HepG2 (cell line): ENCODE results near the gene TICAM2. TPM values are rescaled to one million over a fixed set of nuclear protein-coding genes. Genes with fewer than 3 reads are reported as not detected.

Experiments used
- ARID3A ChIP-seq: IDR thresholded peaks from 2 replicates; pipeline ENCODE4 v1.6.1; 2012; ENCODE audit warnings: low read depth, low read length, improper control_type of control experiment
- ATF4 ChIP-seq, 2 experiments: fragments of 450-650 bp in 1 of 2; sonication (generic) in 1 of 2; formaldehyde crosslinking; IDR thresholded peaks; 2 replicates each; pipeline versions ENCODE4 v1.5.0 to v1.8.0; 2020 to 2022; ENCODE audit warnings: mild to moderate bottlenecking in 1 of 2, missing genetic modification reagents in 1 of 2
- HMG20A ChIP-seq: IDR thresholded peaks from 2 replicates; pipeline ENCODE4 v1.6.1; 2016; ENCODE audit warnings: borderline replicate concordance
- HOMEZ ChIP-seq: IDR thresholded peaks from 2 replicates; pipeline ENCODE4 v1.6.1; 2016; ENCODE audit warnings: low read depth
- KAT2B ChIP-seq: fragments of 150-350 bp; IDR thresholded peaks from 2 replicates; pipeline ENCODE4 v1.6.1; 2014; ENCODE audit warnings: low read depth, low read length, borderline replicate concordance
- MED8 ChIP-seq: sonication (generic); formaldehyde crosslinking; IDR thresholded peaks from 2 replicates; pipeline ENCODE4 v1.8.1; 2023; ENCODE audit warnings: mild to moderate bottlenecking, missing genetic modification reagents; ENCODE audit not compliant: insufficient replicate concordance
- MIER3 ChIP-seq: IDR thresholded peaks from 2 replicates; pipeline ENCODE4 v1.6.1; 2016; ENCODE audit warnings: missing compliant biosample characterization, borderline replicate concordance
- PCBP2 ChIP-seq: fragments of 200-400 bp; formaldehyde crosslinking; optimal IDR thresholded peaks from 2 replicates; pipeline ENCODE3; 2018; ENCODE audit warnings: low read length, low read depth; ENCODE audit not compliant: poor library complexity, severe bottlenecking
- RCOR2 ChIP-seq: IDR thresholded peaks from 2 replicates; pipeline ENCODE4 v1.6.1; 2016; ENCODE audit warnings: missing biosample characterization, missing genetic modification reagents
- RELA ChIP-seq: sonication (generic); formaldehyde crosslinking; IDR thresholded peaks from 2 replicates; pipeline ENCODE4 v1.4.0; 2020; ENCODE audit warnings: missing genetic modification reagents
- SETDB1 ChIP-seq: sonication (generic); formaldehyde crosslinking; IDR thresholded peaks from 2 replicates; pipeline ENCODE4 v1.5.1; 2020; ENCODE audit warnings: missing genetic modification reagents, mild to moderate bottlenecking, borderline replicate concordance
- SP5 ChIP-seq: IDR thresholded peaks from 2 replicates; pipeline ENCODE4 v1.6.1; 2016; ENCODE audit warnings: low read depth, borderline replicate concordance
- TBL1XR1 ChIP-seq: fragments of 150-350 bp; IDR thresholded peaks from 2 replicates; pipeline ENCODE4 v1.6.1; 2014; ENCODE audit warnings: borderline replicate concordance, low read length; ENCODE audit not compliant: partially characterized antibody
- ZNF12 ChIP-seq: sonication (generic); formaldehyde crosslinking; IDR thresholded peaks from 2 replicates; pipeline ENCODE4 v1.5.0; 2020; ENCODE audit warnings: missing genetic modification reagents
- ZNF230 ChIP-seq: sonication (generic); formaldehyde crosslinking; IDR thresholded peaks from 2 replicates; pipeline ENCODE4 v1.4.0; 2020; ENCODE audit warnings: mild to moderate bottlenecking, missing genetic modification reagents
- ZNF503 ChIP-seq: sonication (generic); formaldehyde crosslinking; IDR thresholded peaks from 2 replicates; pipeline ENCODE4 v1.4.0; 2020; ENCODE audit warnings: missing genetic modification reagents
- ZNF773 ChIP-seq: sonication (generic); formaldehyde crosslinking; IDR thresholded peaks from 2 replicates; pipeline ENCODE4 v1.4.0; 2020; ENCODE audit warnings: missing genetic modification reagents, borderline replicate concordance
- ZSCAN29 ChIP-seq: sonication (generic); formaldehyde crosslinking; conservative IDR thresholded peaks from 2 replicates; pipeline ENCODE4 v1.4.0; 2020; ENCODE audit warnings: mild to moderate bottlenecking, missing genetic modification reagents
- polyA plus RNA-seq, 8 experiments: library from polyadenylated mRNA; depleted of rRNA in 3 of 8; stranded (reverse) in 7 of 8; unstranded in 1 of 8; fragments of >200 nt; fragmentation: Illumina TruSeq in 4 of 8; extraction: Trizol in 4 of 8; gene quantifications; 2 replicates each; pipeline versions ENCODE4 v1.2.1 to v1.2.3, GENCODE V29; 2011 to 2016; ENCODE audit warnings: low read depth in 4 of 8, missing spikeins in 1 of 8, mixed read lengths in 1 of 8; ENCODE audit not compliant: insufficient read depth in 1 of 8
- total RNA-seq, 5 experiments: library from RNA; depleted of rRNA; stranded (reverse); fragments of >200 nt; fragmentation: Illumina TruSeq; extraction: Trizol; gene quantifications; 2 replicates each; pipeline ENCODE4 v1.2.3, GENCODE V29; 2016; ENCODE audit warnings: low read depth in 1 of 5
- TF ChIP-seq, protein P1 (sequence below): conservative IDR thresholded peaks from 2 replicates; pipeline ENCODE4 v1.6.1; 2018; ENCODE audit warnings: missing genetic modification reagents
- TF ChIP-seq, protein P2 (sequence below): IDR thresholded peaks from 2 replicates; pipeline ENCODE4 v1.6.1; 2016

Gene TICAM2
- total and polyA plus RNA-seq, 2 of the 13 experiments (the other 11 are each of a cell fraction or from before 2014, with no cell fraction given): 0.04 TPM; not detected in 1

- TF ChIP-seq ZNF230 (no peak), MIER3 (CRISPR knock-in tag) (0 out of 2 replicates have a peak, but pooled peaks have one; percentile 18), ZNF12 (CRISPR knock-in tag) (no peak), ZNF503 (no peak), KAT2B (no peak), ZNF773 (CRISPR knock-in tag) (no peak), ATF4 (CRISPR knock-in tag; IDR thresholded peaks at IDR 0.05) (no peak), HMG20A (CRISPR knock-in tag) (peak; percentile 37; the same call in 1 of the 2 replicates), PCBP2 (no peak), RCOR2 (CRISPR knock-in tag) (no peak), TBL1XR1 (no peak), RELA (CRISPR knock-in tag) (no peak), SP5 (CRISPR knock-in tag) (no peak), SETDB1 (CRISPR knock-in tag) (no peak), HOMEZ (CRISPR knock-in tag) (peak; percentile 62), ZSCAN29 (CRISPR knock-in tag) (no peak), MED8 (no peak), ARID3A (peak; percentile 87)
- TF ChIP-seq, protein P1, sequence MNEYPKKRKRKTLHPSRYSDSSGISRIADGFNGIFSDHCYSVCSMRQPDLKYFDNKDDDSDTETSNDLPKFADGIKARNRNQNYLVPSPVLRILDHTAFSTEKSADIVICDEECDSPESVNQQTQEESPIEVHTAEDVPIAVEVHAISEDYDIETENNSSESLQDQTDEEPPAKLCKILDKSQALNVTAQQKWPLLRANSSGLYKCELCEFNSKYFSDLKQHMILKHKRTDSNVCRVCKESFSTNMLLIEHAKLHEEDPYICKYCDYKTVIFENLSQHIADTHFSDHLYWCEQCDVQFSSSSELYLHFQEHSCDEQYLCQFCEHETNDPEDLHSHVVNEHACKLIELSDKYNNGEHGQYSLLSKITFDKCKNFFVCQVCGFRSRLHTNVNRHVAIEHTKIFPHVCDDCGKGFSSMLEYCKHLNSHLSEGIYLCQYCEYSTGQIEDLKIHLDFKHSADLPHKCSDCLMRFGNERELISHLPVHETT: no peak
- TF ChIP-seq, protein P2, sequence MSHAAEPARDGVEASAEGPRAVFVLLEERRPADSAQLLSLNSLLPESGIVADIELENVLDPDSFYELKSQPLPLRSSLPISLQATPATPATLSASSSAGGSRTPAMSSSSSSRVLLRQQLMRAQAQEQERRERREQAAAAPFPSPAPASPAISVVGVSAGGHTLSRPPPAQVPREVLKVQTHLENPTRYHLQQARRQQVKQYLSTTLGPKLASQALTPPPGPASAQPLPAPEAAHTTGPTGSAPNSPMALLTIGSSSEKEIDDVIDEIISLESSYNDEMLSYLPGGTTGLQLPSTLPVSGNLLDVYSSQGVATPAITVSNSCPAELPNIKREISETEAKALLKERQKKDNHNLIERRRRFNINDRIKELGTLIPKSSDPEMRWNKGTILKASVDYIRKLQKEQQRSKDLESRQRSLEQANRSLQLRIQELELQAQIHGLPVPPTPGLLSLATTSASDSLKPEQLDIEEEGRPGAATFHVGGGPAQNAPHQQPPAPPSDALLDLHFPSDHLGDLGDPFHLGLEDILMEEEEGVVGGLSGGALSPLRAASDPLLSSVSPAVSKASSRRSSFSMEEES: 0 out of 2 replicates have a peak, but pooled peaks have one; percentile 30
These were observed 32.3 kb upstream of the TICAM2 start (continued) for GRCh38 chr5:115634343-115635132.
